GM12891 (cell line): ENCODE measurements around the gene CTDNEP1.

Experiments used
- POLR2A ChIP-seq: IDR thresholded peaks from 2 replicates; pipeline ENCODE4 v1.6.1; 2011; ENCODE audit warnings: low read depth, low read length, control low read depth
- POLR2AphosphoS5 ChIP-seq: IDR thresholded peaks from 2 replicates; pipeline ENCODE4 v1.6.1; 2011; ENCODE audit warnings: low read depth, low read length, control low read depth
- SPI1 ChIP-seq: IDR thresholded peaks from 2 replicates; pipeline ENCODE4 v1.6.1; 2011; ENCODE audit warnings: low read depth, low read length, control low read depth
- TAF1 ChIP-seq: IDR thresholded peaks from 2 replicates; pipeline ENCODE4 v1.6.1; 2011; ENCODE audit warnings: low read depth, low read length, control low read depth

DNA sequence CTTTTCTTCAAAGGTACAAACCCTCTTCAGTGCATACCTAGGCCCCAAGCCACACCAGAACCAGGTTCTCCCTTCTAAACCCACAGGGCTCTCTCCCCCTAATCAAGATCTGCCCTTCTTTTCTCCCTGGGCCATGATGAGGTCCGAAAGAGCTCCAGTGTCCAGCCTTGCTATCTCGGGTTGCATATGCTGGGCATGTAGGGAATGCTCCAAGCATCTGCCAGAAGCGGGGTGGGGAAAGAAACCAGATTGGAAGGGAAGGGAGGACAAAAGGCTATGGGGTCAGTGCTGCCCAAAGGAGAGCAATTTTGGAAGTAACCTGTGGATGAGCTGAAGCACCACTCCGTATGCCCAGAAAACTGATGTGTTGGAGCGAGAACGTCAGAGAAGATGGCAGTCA is 2.3 kb downstream of the CTDNEP1 start:
- no peak for TF ChIP-seq TAF1
- no peak for TF ChIP-seq POLR2A
- no peak for TF ChIP-seq POLR2AphosphoS5
- TF ChIP-seq SPI1 = no peak
